Measurements from ENCODE around the gene CHKA. TPM values are rescaled to one million over a fixed set of nuclear protein-coding genes. Genes with fewer than 3 reads are reported as not detected.

CHKA gene
- polyA plus RNA-seq, 4 donors, result 31.5 to 180 (median 139) TPM

DNA sequence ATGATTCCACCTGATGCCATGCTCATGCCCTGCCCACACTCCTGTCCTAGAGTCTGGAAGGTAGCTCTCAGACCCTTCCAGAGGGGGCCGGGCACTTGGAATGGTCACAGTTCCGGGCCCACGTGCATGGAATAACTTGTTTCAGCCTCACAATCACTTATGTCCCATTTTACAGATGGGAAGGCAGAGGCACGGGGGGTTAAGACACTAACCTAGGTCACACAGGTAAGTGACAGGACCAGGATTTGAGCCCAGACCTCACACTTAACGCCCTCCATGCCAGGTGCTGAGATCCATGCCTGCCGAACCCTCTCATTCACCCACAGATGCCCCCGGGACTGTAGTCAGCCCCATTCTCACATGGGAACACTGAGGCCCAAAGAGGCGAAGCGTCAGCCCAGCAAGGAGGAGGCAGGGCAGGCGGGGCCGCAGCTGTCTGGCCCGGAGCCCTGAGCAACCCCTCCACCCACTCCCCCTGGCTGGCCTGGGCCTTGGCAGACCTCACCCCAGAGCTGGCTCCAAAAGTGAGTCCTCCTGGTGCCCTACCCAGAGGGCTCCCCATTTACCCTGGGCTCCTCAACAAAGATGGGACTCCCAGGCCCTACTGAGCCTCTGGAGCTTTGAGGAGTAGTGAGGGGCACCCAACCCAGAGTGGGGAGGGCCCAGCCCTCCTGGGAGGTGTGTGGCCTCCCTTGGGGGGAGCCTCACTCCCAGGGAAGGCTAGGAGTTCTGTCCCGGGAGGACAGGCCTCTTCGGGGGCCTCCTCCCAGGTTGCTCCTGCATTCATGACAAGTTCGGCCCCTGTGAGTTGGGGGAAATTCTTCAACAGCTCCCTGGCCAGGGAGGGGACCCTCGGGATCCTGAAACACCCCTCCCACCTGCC is 113.4 kb downstream of the CHKA start:
- WGBS, 3 donors, result 69 to 84% (median 75%) methylated on average over 15 to 16 of the region's 16 CpGs
- H3K9me3 ChIP-seq (ENCODE audit: control insufficient read depth in 2 of 2, insufficient read depth in 1 of 2, low read depth in 1 of 2, low read length in 1 of 2), result no peaks in the 10 kb centered on the region
- DNase-seq, result no peak
- no peaks in the 10 kb centered on the region for H3K27me3 ChIP-seq (ENCODE audit: control insufficient read depth in 3 of 3, insufficient read depth in 3 of 3, low read length in 3 of 3)
- H3K27ac ChIP-seq (ENCODE audit: low read depth in 1 of 3, low read length in 2 of 3), result peak overlapping the region in 2 of 3 donors; percentile 97
- no peak overlapping the region for H3K4me3 ChIP-seq (ENCODE audit: low read depth in 1 of 3, low read length in 3 of 3)
- FAIRE-seq, result no peak
- peaks cover 0 to 42% (median 2%) of the 10 kb centered on the region in 3 donors for H3K4me1 ChIP-seq (ENCODE audit: control insufficient read depth in 3 of 3, insufficient read depth in 2 of 3, low read depth in 1 of 3, low read length in 2 of 3)
- no peaks in the 10 kb centered on the region for H3K36me3 ChIP-seq (ENCODE audit: control insufficient read depth in 3 of 3, insufficient read depth in 2 of 3, low read depth in 1 of 3, low read length in 3 of 3)

GRCh38 chr11:68006606-68007166 is 114.5 kb downstream of the CHKA start:
- Histone ChIP-seq H3K27ac (ENCODE audit: low read depth in 1 of 3, low read length in 2 of 3) (no peak overlapping the region), H3K9me3 (ENCODE audit: control insufficient read depth in 2 of 2, insufficient read depth in 1 of 2, low read depth in 1 of 2, low read length in 1 of 2) (no peaks in the 10 kb centered on the region), H3K4me1 (ENCODE audit: control insufficient read depth in 3 of 3, insufficient read depth in 2 of 3, low read depth in 1 of 3, low read length in 2 of 3) (peaks cover 0 to 47% (median 2%) of the 10 kb centered on the region in 3 donors), H3K36me3 (ENCODE audit: control insufficient read depth in 3 of 3, insufficient read depth in 2 of 3, low read depth in 1 of 3, low read length in 3 of 3) (no peaks in the 10 kb centered on the region), H3K4me3 (ENCODE audit: low read depth in 1 of 3, low read length in 3 of 3) (no peak overlapping the region), H3K27me3 (ENCODE audit: control insufficient read depth in 3 of 3, insufficient read depth in 3 of 3, low read length in 3 of 3) (no peaks in the 10 kb centered on the region)
- FAIRE-seq (no peak), DNase-seq (no peak)
- WGBS, 3 donors, result 97 to 99% (median 98%) methylated on average over 7 of the region's 7 CpGs

GRCh38 chr11:68004551-68005335 is 116.4 kb downstream of the CHKA start:
- FAIRE-seq, result no peak

DNA sequence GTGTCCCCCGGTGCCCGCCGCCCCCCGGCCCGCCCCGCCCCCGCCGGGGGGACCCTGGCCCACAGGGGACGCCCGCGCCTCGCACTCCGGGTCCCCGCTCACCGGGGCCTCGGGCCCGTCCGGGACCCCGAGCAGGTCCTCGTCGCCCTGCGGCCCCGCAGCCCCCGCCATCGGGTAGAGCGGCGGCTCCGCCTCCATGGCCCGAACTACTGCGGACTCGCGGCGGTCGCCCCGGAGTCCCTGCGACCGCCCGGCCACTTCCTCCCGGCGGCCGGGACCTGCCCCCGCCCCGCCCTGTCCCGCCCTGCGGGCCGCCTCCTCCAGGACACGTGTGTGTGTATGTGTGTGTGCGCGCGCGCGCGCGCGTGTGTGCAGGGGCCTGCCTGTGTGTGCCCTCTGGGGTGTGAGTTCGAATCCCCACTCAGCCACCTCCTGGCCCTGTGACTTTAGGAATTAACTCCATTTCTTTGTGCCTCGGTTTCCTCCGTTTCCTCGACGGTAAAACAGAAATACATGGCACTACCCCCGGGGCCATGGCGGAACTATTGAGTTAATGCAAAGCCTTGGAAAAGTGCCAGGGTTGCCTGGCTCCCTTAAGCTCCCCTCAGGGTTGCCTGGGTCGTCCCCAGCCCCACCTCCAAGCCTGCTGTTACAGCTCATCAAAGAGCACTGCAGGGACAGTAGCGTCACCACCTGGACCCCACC is 117.2 kb downstream of the CHKA start, which contains the start of gene UNC93B1:
Gene UNC93B1, minus strand, starts transcription at position 252 of the 705 bp plus-strand sequence. Its CDS starts 54 bp downstream, at position 198.
- Histone ChIP-seq H3K27me3 (ENCODE audit: control insufficient read depth in 3 of 3, insufficient read depth in 3 of 3, low read length in 3 of 3) (no peaks in the 10 kb centered on the region), H3K4me1 (ENCODE audit: control insufficient read depth in 3 of 3, insufficient read depth in 2 of 3, low read depth in 1 of 3, low read length in 2 of 3) (peaks cover 0 to 20% (median 2%) of the 10 kb centered on the region in 3 donors), H3K36me3 (ENCODE audit: control insufficient read depth in 3 of 3, insufficient read depth in 2 of 3, low read depth in 1 of 3, low read length in 3 of 3) (peaks cover 0 to 10% (median 0%) of the 10 kb centered on the region in 3 donors), H3K9me3 (ENCODE audit: control insufficient read depth in 2 of 2, insufficient read depth in 1 of 2, low read depth in 1 of 2, low read length in 1 of 2) (no peaks in the 10 kb centered on the region), H3K27ac (ENCODE audit: low read depth in 1 of 3, low read length in 2 of 3) (peak within 1 kb of the TSS in 2 of 3 donors; percentile 62 to 68), H3K4me3 (ENCODE audit: low read depth in 1 of 3, low read length in 3 of 3) (peak within 1 kb of the TSS; percentile 45 to 92 (median 72))
- 2 to 3% (median 3%) methylated on average over 43 to 64 of the region's 64 CpGs for WGBS, 3 donors
- FAIRE-seq (no peak), DNase-seq (peak; percentile 91 to 93)

More at GRCh38 chr11:68004551-68005335, 116.4 kb downstream of the CHKA start:
- Histone ChIP-seq H3K4me3 (ENCODE audit: low read depth in 1 of 3, low read length in 3 of 3) (no peak overlapping the region), H3K27me3 (ENCODE audit: control insufficient read depth in 3 of 3, insufficient read depth in 3 of 3, low read length in 3 of 3) (no peaks in the 10 kb centered on the region), H3K4me1 (ENCODE audit: control insufficient read depth in 3 of 3, insufficient read depth in 2 of 3, low read depth in 1 of 3, low read length in 2 of 3) (peaks cover 0 to 28% (median 2%) of the 10 kb centered on the region in 3 donors), H3K9me3 (ENCODE audit: control insufficient read depth in 2 of 2, insufficient read depth in 1 of 2, low read depth in 1 of 2, low read length in 1 of 2) (no peaks in the 10 kb centered on the region), H3K36me3 (ENCODE audit: control insufficient read depth in 3 of 3, insufficient read depth in 2 of 3, low read depth in 1 of 3, low read length in 3 of 3) (peaks cover 0 to 5% (median 0%) of the 10 kb centered on the region in 3 donors), H3K27ac (ENCODE audit: low read depth in 1 of 3, low read length in 2 of 3) (peak overlapping the region in 1 of 3 donors; percentile 56)
- no peak for DNase-seq
- WGBS, 3 donors, result 69 to 78% (median 77%) methylated on average over 14 of the region's 14 CpGs

GRCh38 chr11:68002938-68003845 is 118.0 kb downstream of the CHKA start:
- FAIRE-seq, result no peak
- peak overlapping the region; percentile 45 to 92 (median 72) for H3K4me3 ChIP-seq (ENCODE audit: low read depth in 1 of 3, low read length in 3 of 3)
- peaks cover 0 to 18% (median 0%) of the 10 kb centered on the region in 3 donors for H3K36me3 ChIP-seq (ENCODE audit: control insufficient read depth in 3 of 3, insufficient read depth in 2 of 3, low read depth in 1 of 3, low read length in 3 of 3)
- no peaks in the 10 kb centered on the region for H3K9me3 ChIP-seq (ENCODE audit: control insufficient read depth in 2 of 2, insufficient read depth in 1 of 2, low read depth in 1 of 2, low read length in 1 of 2)
- no peaks in the 10 kb centered on the region for H3K27me3 ChIP-seq (ENCODE audit: control insufficient read depth in 3 of 3, insufficient read depth in 3 of 3, low read length in 3 of 3)
- DNase-seq, result peak; percentile 63 to 73
- 7 to 12% (median 11%) methylated on average over 65 to 86 of the region's 86 CpGs for WGBS, 3 donors
- H3K4me1 ChIP-seq (ENCODE audit: control insufficient read depth in 3 of 3, insufficient read depth in 2 of 3, low read depth in 1 of 3, low read length in 2 of 3), result peaks cover 0 to 12% (median 2%) of the 10 kb centered on the region in 3 donors
- peak overlapping the region in 1 of 3 donors; percentile 46 for H3K27ac ChIP-seq (ENCODE audit: low read depth in 1 of 3, low read length in 2 of 3)

Other genes starting within 250 kb of the CHKA start
- 10 to 100 TPM; 27.2 to 82.1 (median 41.4) TPM for gene UNC93B1, start 117.3 kb downstream of the CHKA start, polyA plus RNA-seq
- 10 to 100 TPM; 14.4 to 28.1 (median 21.6) TPM for gene ALDH3B1, start 111.1 kb downstream of the CHKA start, polyA plus RNA-seq
- gene NDUFS8, start 90.7 kb downstream of the CHKA start, polyA plus RNA-seq, result 100 to 1,000 TPM in 3 of 4 donors, 10 to 100 TPM in 1; 71.4 to 290 (median 203) TPM
- gene TCIRG1, start 82.4 kb downstream of the CHKA start, polyA plus RNA-seq, result 100 to 1,000 TPM in 3 of 4 donors, 10 to 100 TPM in 1; 79.1 to 437 (median 285) TPM
- 10 to 100 TPM; 17.3 to 53.5 (median 30.0) TPM for gene KMT5B, start 91.9 kb upstream of the CHKA start, polyA plus RNA-seq
- 100 to 1,000 TPM in 2 of 4 donors, 10 to 100 TPM in 2; 39.4 to 168 (median 94.3) TPM for gene C11orf24, start 150.6 kb upstream of the CHKA start, polyA plus RNA-seq
- gene LRP5, start 191.2 kb upstream of the CHKA start, polyA plus RNA-seq, result 100 to 1,000 TPM in 1 of 4 donors, 10 to 100 TPM in 3; 39.7 to 122 (median 78.4) TPM

All from small intestine (tissue), 7 donors.